ENCODE data around the gene SOX10.

Gene SOX10

DNA sequence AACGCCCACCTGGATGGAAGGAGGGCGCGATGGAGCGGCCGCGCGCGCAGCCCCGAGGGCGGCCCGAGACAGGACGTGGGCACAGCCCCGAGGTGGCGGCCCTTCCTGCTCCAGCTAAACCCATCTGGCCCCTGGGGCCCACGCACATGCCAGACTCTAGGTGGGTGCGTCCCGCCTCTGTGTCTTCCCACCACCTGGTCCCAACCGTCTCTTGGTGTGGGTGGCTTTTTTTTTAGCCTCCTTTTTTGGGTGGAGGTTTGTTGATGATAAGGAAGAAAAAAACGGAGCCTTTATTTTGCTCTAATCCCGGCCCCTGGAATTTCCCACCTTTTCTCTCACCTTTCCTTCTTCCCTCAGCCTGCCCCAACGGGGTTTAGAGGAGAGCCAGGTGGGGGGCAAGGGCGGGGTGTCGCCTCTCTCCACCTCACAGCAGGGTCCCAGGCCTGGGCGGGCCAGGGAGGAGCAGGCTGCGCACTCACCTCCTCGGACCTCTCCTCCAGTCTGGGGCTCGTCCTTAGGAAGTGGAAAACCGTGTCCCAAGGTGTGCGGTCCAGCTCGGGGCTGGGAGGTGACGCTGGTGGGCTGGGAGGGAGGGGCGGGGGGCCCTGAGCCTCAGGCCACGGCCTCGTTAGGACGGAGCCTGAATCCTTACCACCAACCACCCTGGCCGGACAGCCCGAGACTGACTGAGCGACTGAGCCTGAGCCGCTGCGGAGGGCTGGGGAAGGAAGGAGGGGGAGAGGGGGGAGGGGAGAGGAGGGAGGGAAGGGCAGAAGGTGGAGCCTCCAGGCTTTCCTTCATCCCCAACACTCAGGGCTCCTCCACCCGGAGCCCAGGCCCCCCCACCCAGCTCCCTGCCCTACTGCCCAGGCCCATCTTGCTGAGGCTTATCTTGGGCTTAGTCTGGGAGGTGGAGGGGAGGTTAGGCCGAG is at the start of gene SOX10:
TSS of gene SOX10 (minus strand) at position 696 of the 932 bp plus-strand sequence. CDS start 771 bp downstream, outside the sequence.
- in situ Hi-C loops (cut with MboI; ENCODE audit: low pct_unique_long_range_greater_than_20kb, low sequenced_read_pairs, unreplicated experiment), result no loop called here
- TF ChIP-seq, protein P1, sequence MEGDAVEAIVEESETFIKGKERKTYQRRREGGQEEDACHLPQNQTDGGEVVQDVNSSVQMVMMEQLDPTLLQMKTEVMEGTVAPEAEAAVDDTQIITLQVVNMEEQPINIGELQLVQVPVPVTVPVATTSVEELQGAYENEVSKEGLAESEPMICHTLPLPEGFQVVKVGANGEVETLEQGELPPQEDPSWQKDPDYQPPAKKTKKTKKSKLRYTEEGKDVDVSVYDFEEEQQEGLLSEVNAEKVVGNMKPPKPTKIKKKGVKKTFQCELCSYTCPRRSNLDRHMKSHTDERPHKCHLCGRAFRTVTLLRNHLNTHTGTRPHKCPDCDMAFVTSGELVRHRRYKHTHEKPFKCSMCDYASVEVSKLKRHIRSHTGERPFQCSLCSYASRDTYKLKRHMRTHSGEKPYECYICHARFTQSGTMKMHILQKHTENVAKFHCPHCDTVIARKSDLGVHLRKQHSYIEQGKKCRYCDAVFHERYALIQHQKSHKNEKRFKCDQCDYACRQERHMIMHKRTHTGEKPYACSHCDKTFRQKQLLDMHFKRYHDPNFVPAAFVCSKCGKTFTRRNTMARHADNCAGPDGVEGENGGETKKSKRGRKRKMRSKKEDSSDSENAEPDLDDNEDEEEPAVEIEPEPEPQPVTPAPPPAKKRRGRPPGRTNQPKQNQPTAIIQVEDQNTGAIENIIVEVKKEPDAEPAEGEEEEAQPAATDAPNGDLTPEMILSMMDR (IDR thresholded peaks at IDR 0.05; ENCODE audit: extremely low read depth, insufficient read depth, missing control alignments), result no peak
- DNase-seq (ENCODE audit: low spot score), result no peak

DNA sequence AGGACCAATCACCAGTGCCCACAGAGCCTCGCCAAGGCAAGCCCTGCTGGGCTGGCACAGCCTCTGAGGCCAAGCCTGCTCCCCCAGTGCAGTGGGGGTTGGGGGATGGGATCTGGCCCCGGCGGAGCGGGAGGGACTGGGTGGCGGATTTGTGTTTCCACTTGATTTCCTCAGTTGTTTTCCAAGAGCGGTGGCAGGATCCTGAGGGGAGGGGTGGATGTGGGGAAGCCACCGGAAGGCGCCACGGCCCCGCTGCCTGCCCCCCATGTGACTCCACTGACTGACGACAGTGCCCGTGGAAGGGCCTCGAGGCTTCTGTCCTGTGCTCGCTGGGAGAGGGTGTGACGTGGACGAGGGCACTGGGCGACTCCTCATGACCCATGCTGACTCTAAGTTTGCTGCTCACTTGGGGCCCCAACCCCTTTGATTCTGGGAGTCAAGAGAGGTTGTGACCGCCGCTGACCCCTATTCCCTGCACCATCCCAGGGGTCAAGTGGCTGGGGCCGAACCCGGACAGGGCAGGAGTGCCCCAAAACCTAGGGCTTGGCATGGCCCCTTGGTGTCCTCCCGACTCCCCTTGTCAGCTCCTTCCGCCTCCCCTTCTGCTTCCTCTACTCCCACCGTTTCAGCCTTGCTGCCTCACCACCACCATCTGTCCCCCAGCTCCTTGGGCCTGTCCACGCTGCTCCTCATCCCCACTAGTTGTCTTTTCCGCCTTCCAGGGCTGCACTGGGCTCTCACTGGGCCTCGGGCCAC is 49.3 kb upstream of the SOX10 start:
- TF ChIP-seq, protein P1 (IDR thresholded peaks at IDR 0.05; ENCODE audit: extremely low read depth, insufficient read depth, missing control alignments), result no peak
- in situ Hi-C loops (cut with MboI; ENCODE audit: low pct_unique_long_range_greater_than_20kb, low sequenced_read_pairs, unreplicated experiment), result no loop called here
- DNase-seq (ENCODE audit: low spot score), result no peak

DNA sequence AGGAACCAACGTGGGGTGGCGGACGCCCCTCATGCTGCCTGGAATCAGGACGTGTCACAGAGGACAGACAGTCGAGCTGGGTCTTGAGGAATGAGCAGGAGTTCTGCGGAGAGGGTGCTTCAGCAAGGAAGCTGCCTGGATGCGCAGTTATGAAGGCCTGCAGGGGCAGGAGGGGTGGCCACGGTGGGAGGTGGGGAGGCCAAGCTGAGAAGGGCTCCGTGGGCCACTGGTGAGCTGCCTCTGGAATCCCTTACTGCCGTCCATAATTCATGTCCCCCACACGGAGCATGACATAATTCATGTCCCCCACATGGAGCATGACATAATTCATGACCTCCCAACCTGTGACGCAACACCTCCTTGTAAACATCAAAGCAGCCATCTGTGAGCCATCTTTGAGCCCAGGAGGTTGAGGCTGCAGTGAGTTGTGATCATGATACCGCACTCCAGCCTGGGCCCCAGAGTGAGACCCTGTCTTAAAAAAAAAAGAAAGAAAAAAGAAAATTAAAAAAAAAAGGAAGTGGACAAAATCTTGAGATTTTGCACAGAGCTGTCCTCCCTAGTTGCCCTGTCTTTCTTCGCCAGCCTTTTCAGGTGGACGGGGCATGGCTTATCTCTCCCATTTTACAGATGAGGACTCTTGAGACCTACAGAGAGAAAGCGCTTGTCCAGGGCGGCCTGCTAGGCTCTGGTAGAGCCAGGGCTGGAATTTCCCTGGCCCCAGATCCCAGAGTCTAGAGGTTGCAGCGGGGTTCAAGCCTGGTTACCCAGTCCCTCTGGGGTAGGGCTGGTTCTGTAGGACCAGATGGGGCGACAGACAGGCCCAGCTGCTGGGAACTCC is 48.5 kb upstream of the SOX10 start:
- TF ChIP-seq, protein P1 (IDR thresholded peaks at IDR 0.05; ENCODE audit: extremely low read depth, insufficient read depth, missing control alignments), result no peak
- in situ Hi-C loops (cut with MboI; ENCODE audit: low pct_unique_long_range_greater_than_20kb, low sequenced_read_pairs, unreplicated experiment), result no loop called here
- DNase-seq (ENCODE audit: low spot score), result no peak

DNA sequence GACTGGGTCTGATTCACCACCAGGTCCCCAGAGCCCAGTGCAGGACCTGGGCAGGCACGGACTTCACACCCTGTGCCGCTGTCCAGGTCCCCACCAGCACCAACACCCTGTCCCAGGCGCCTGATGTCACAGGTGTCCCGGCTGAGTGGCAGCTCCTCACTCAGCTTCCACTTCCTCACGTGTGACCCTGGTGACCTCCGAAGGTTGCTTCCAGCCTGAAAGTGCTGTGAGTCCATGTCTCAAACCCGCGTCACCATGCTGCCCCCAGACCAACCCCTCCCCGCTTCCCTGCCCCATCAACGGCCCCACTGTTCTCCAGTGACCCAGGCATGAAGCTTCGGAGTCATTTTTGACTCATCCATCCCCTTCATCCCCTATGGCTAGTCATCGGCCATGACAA is 47.1 kb upstream of the SOX10 start:
- TF ChIP-seq, protein P1 (IDR thresholded peaks at IDR 0.05; ENCODE audit: extremely low read depth, insufficient read depth, missing control alignments), result no peak
- in situ Hi-C loops (cut with MboI; ENCODE audit: low pct_unique_long_range_greater_than_20kb, low sequenced_read_pairs, unreplicated experiment), result no loop called here
- DNase-seq (ENCODE audit: low spot score), result no peak

DNA sequence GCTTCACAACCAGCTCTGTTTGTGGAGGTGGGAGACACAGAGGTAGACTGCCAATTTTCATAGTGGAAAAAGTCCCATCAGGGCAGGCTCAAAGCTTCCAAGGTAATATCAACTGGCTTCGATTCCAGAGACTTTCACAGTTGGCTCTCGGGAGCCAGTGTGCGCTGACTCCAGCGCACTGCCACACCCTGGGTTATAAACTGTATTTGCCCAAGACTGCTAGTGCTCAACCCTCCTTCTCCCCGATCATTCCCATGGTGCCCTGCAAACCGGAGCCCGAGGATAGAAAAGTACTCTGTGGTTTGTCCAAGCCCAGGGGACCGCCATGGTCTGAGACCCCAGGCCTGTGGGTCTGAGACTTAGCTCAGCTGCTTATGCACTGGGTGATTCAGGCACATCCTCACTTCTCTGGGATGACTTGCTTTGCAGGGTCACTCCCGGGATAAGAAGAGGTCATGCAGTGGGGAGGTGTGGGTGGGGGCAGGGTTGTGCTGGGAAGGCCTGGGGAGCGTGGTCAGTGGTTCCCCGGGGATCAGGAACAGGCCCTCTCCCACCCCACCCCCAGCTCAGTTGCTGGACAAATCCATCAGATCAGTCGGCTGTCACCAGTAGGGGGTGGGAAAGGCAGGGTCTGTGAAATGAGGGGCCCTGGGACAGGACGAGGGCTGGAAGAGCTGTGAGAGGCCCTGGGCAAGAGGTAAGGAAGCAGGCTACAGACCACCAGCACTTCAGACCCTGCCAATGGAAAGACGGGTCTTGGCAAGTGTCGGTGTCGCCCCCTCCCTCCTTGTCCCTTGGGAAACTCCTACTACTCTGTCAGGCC is 46.2 kb upstream of the SOX10 start:
- no peak for DNase-seq (ENCODE audit: low spot score)
- in situ Hi-C loops (cut with MboI; ENCODE audit: low pct_unique_long_range_greater_than_20kb, low sequenced_read_pairs, unreplicated experiment), result no loop called here
- TF ChIP-seq, protein P1 (IDR thresholded peaks at IDR 0.05; ENCODE audit: extremely low read depth, insufficient read depth, missing control alignments), result no peak

Measured in GM13977 (cell line).